MCF 10A (cell line): ENCODE measurements around the gene TXN2. TPM values are rescaled to one million over a fixed set of nuclear protein-coding genes. Genes with fewer than 3 reads are reported as not detected.

Experiments
- BruUV-seq: library from RNA; stranded (reverse); fragments of 400-500 nt; replicated peaks from 2 replicates; lab custom pipeline; 2021; lab: Mats Ljungman, UMichigan
- CTCF ChIA-PET: fragments of 300-600 bp; sonication (Branson Sonifier 250); formaldehyde crosslinking; extraction: SDS; loops from one replicate; lab custom pipeline; 2021; ENCODE audit warnings: antibody characterized with exemption, inconsistent platforms; lab: Yijun Ruan, JAX
- POLR2A ChIA-PET: fragments of 300-600, 350-650 bp; sonication (Branson Sonifier 250); formaldehyde crosslinking; extraction: SDS; loops from one replicate; lab custom pipeline; 2020; ENCODE audit warnings: antibody characterized with exemption, inconsistent platforms; lab: Yijun Ruan, JAX
- DNase-seq: peaks from one replicate; pipeline ENCODE4 v3.0.0-alpha.2; 2018; ENCODE audit not compliant: unreplicated experiment
- H3K27ac Mint-ChIP-seq: one replicate; pipeline ENCODE4 v1.8.0; 2022; ENCODE audit warnings: mild to moderate bottlenecking, low read depth, mixed read lengths; ENCODE audit not compliant: unreplicated experiment
- H3K27me3 Mint-ChIP-seq: one replicate; pipeline ENCODE4 v1.8.0; 2022; ENCODE audit warnings: mixed read lengths; ENCODE audit not compliant: insufficient read depth, unreplicated experiment
- H3K36me3 Mint-ChIP-seq: one replicate; pipeline ENCODE4 v1.8.0; 2022; ENCODE audit warnings: mild to moderate bottlenecking, moderate library complexity, mixed read lengths; ENCODE audit not compliant: insufficient read depth, unreplicated experiment
- H3K4me1 Mint-ChIP-seq: one replicate; pipeline ENCODE4 v1.8.0; 2022; ENCODE audit warnings: mixed read lengths; ENCODE audit not compliant: insufficient read depth, unreplicated experiment
- H3K4me3 Mint-ChIP-seq: one replicate; pipeline ENCODE4 v1.8.0; 2022; ENCODE audit warnings: mild to moderate bottlenecking, moderate library complexity, mixed read lengths; ENCODE audit not compliant: unreplicated experiment
- H3K9me3 Mint-ChIP-seq: one replicate; pipeline ENCODE4 v1.8.0; 2022; ENCODE audit warnings: mixed read lengths; ENCODE audit not compliant: unreplicated experiment
- intact Hi-C: fragments of 100-400 bp; cut with micrococcal nuclease; formaldehyde crosslinking; loops from 2 replicates; pipeline ENCODE4 v1.14.1; 2022
- total RNA-seq: library from RNA; stranded (reverse); gene quantifications from 2 replicates; pipeline ENCODE4 v1.2.3, GENCODE V29; 2022
- TF ChIP-seq, protein P1 (sequence below): fragments of 200-600 bp; IDR thresholded peaks from one replicate; pipeline ENCODE4 v1.8.0; 2022; ENCODE audit warnings: antibody characterized with exemption, mild to moderate bottlenecking; ENCODE audit not compliant: unreplicated experiment

The TXN2 gene
- total RNA-seq, 1 experiment from 2014 or later: 83.2 TPM

DNA sequence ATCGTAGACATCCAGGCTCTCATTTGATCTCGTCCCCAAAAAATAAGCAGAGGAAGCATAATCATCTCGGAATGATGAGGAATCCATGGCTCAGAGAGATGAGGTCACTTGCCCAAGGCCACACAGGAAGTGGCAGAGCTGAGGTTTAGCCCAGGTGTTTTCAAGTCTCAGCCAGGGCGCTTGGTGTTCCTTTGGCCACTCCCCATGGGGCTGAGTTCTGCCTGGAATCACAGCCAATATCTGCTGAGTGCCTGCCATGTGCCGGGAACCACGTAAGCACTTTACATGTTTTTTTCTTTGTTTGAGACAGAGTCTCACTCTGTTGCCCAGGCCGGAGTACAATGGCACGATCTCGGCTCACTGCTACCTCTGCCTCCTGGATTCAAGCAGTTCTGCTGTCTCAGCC lies 64.2 kb downstream of the TXN2 start:
- no TSS peak for BruUV-seq
- Mint-ChIP-seq H3K36me3 (no peaks in the 10 kb centered on the region), H3K27me3 (no peaks in the 10 kb centered on the region), H3K9me3 (no peaks in the 10 kb centered on the region), H3K4me1 (no peaks in the 10 kb centered on the region), H3K4me3 (no peak overlapping the region), H3K27ac (peak overlapping the region; percentile 89)
- intact Hi-C loops: no loop called here
- CTCF ChIA-PET: interaction anchor here (1.0 kb wide), 1 partner anchor 89 kb away, joined by 3 read pairs; no protein-coding TSS in a partner anchor
- POLR2A ChIA-PET: interaction anchor here (0.8 to 1.5 kb wide), 6 partner anchors 29 to 178 kb away, joined by 3 to 7 read pairs (median 4); partner anchors contain the start of genes APOL2 and MYH9
- DNase-seq: peak; percentile 88
- TF ChIP-seq, protein P1, sequence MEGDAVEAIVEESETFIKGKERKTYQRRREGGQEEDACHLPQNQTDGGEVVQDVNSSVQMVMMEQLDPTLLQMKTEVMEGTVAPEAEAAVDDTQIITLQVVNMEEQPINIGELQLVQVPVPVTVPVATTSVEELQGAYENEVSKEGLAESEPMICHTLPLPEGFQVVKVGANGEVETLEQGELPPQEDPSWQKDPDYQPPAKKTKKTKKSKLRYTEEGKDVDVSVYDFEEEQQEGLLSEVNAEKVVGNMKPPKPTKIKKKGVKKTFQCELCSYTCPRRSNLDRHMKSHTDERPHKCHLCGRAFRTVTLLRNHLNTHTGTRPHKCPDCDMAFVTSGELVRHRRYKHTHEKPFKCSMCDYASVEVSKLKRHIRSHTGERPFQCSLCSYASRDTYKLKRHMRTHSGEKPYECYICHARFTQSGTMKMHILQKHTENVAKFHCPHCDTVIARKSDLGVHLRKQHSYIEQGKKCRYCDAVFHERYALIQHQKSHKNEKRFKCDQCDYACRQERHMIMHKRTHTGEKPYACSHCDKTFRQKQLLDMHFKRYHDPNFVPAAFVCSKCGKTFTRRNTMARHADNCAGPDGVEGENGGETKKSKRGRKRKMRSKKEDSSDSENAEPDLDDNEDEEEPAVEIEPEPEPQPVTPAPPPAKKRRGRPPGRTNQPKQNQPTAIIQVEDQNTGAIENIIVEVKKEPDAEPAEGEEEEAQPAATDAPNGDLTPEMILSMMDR: no peak

Other genes starting within 250 kb of the TXN2 start
- gene APOL2, start 242.1 kb downstream of the TXN2 start, total RNA-seq: 16.0 and 38.7 TPM in 2 replicates
- 0.14 and 0.69 TPM in 2 replicates for gene APOL1, start 228.5 kb downstream of the TXN2 start, total RNA-seq
- gene MYH9, start 93.7 kb downstream of the TXN2 start, total RNA-seq: 643 and 653 TPM in 2 replicates
- 10.9 and 11.4 TPM in 2 replicates for gene FOXRED2, start 25.4 kb upstream of the TXN2 start, total RNA-seq
- 258 and 306 TPM in 2 replicates for gene EIF3D, start 47.5 kb upstream of the TXN2 start, total RNA-seq
- not detected in 2 replicates for gene CACNG2, start 222.1 kb upstream of the TXN2 start, total RNA-seq